BLaER1 treated with 17β-estradiol and CSF1 and Interleukin-3, amounts not matched to agents 10 nM and 100 nM (cell line): ENCODE data around the gene TDRD9.

Experiments used
- H3K27ac ChIP-seq, 11 experiments: shearing (Covaris generic); formaldehyde crosslinking; 2 replicates each; pipeline ENCODE4 v1.8.1; 2022
- H3K27me3 ChIP-seq, 11 experiments: shearing (Covaris generic); formaldehyde crosslinking; 2 replicates each; pipeline ENCODE4 v1.8.1; 2022
- H3K36me3 ChIP-seq, 11 experiments: shearing (Covaris generic); formaldehyde crosslinking; 2 replicates each; pipeline ENCODE4 v1.8.1; 2022
- H3K4me1 ChIP-seq, 10 experiments: shearing (Covaris generic); formaldehyde crosslinking; 2 replicates each; pipeline ENCODE4 v1.8.1; 2022
- H3K4me2 ChIP-seq, 11 experiments: shearing (Covaris generic); formaldehyde crosslinking; 2 replicates each; pipeline ENCODE4 v1.8.1; 2022
- H3K4me3 ChIP-seq, 10 experiments: shearing (Covaris generic); formaldehyde crosslinking; 2 replicates each; pipeline ENCODE4 v1.8.1; 2022
- H3K9ac ChIP-seq, 11 experiments: shearing (Covaris generic); formaldehyde crosslinking; 2 replicates each; pipeline ENCODE4 v1.8.1; 2022
- H3K9me3 ChIP-seq, 11 experiments: shearing (Covaris generic); formaldehyde crosslinking; replicated peaks in 1 of 11; 2 replicates each; pipeline ENCODE4 v1.8.1; 2022
- H4K20me1 ChIP-seq, 11 experiments: shearing (Covaris generic); formaldehyde crosslinking; 2 replicates each; pipeline ENCODE4 v1.8.1; 2022
- Cebpa-rat ChIP-seq, 11 experiments: shearing (Covaris generic); IDR thresholded peaks; 2 replicates each; pipeline ENCODE4 v1.8.1; 2022

Gene TDRD9

GRCh38 chr14:104078031-104078455 lies 149.8 kb downstream of the TDRD9 start:
- peaks cover 0 to 33% (median 19%) of the 10 kb centered on the region in 10 experiments; a peak in 16 of 20 replicates for H3K4me1 ChIP-seq
- no peaks in the 10 kb centered on the region; a peak in 1 of 22 replicates for H4K20me1 ChIP-seq
- no peaks in the 10 kb centered on the region for H3K27me3 ChIP-seq
- H3K36me3 ChIP-seq, result peaks cover 0 to 5% (median 0%) of the 10 kb centered on the region in 11 experiments; a peak in 2 of 22 replicates
- no peak overlapping the region for H3K4me3 ChIP-seq
- peak overlapping the region in 2 of 11 experiments; percentile 9 to 11; a peak in 2 of 22 replicates for H3K27ac ChIP-seq
- no peak overlapping the region; a peak in 1 of 22 replicates for H3K9ac ChIP-seq
- H3K4me2 ChIP-seq, result peak overlapping the region in 10 of 11 experiments; percentile 7 to 50 (median 34); a peak in 15 of 22 replicates
- peaks cover 11 to 16% (median 12%) of the 10 kb centered on the region in 11 experiments for H3K9me3 ChIP-seq
- no peak for TF ChIP-seq Cebpa-rat (IDR thresholded peaks at IDR 0.05)

GRCh38 chr14:104080376-104081260 lies 152.4 kb downstream of the TDRD9 start:
- H3K4me2 ChIP-seq, result no peak overlapping the region
- peaks cover 0 to 53% (median 34%) of the 10 kb centered on the region in 10 experiments; a peak in 16 of 20 replicates for H3K4me1 ChIP-seq
- H3K27me3 ChIP-seq, result no peaks in the 10 kb centered on the region
- no peak overlapping the region for H3K9ac ChIP-seq
- peaks cover 0 to 4% (median 0%) of the 10 kb centered on the region in 11 experiments; a peak in 1 of 22 replicates for H3K9me3 ChIP-seq
- TF ChIP-seq Cebpa-rat (IDR thresholded peaks at IDR 0.05), result no peak
- no peak overlapping the region for H3K27ac ChIP-seq
- peaks cover 0 to 6% (median 0%) of the 10 kb centered on the region in 11 experiments; a peak in 2 of 22 replicates for H4K20me1 ChIP-seq
- no peaks in the 10 kb centered on the region for H3K36me3 ChIP-seq
- H3K4me3 ChIP-seq, result no peak overlapping the region

GRCh38 chr14:104081261-104081835 lies 153.1 kb downstream of the TDRD9 start:
- TF ChIP-seq Cebpa-rat (IDR thresholded peaks at IDR 0.05), result no peak
- H3K9me3 ChIP-seq, result peaks cover 0 to 4% (median 0%) of the 10 kb centered on the region in 11 experiments; a peak in 1 of 22 replicates
- no peaks in the 10 kb centered on the region for H3K36me3 ChIP-seq
- H3K4me2 ChIP-seq, result no peak overlapping the region
- no peak overlapping the region for H3K27ac ChIP-seq
- no peaks in the 10 kb centered on the region for H3K27me3 ChIP-seq
- H3K9ac ChIP-seq, result no peak overlapping the region
- H3K4me3 ChIP-seq, result no peak overlapping the region
- peaks cover 0 to 55% (median 36%) of the 10 kb centered on the region in 10 experiments; a peak in 16 of 20 replicates for H3K4me1 ChIP-seq
- peaks cover 0 to 6% (median 0%) of the 10 kb centered on the region in 11 experiments; a peak in 2 of 22 replicates for H4K20me1 ChIP-seq

GRCh38 chr14:104081951-104082464 lies 153.8 kb downstream of the TDRD9 start:
- TF ChIP-seq Cebpa-rat (IDR thresholded peaks at IDR 0.05), result no peak
- peaks cover 0 to 6% (median 0%) of the 10 kb centered on the region in 11 experiments; a peak in 2 of 22 replicates for H4K20me1 ChIP-seq
- peaks cover 0 to 4% (median 0%) of the 10 kb centered on the region in 11 experiments; a peak in 1 of 22 replicates for H3K9me3 ChIP-seq
- H3K36me3 ChIP-seq, result no peaks in the 10 kb centered on the region
- H3K4me1 ChIP-seq, result peaks cover 0 to 57% (median 37%) of the 10 kb centered on the region in 10 experiments; a peak in 16 of 20 replicates
- H3K4me2 ChIP-seq, result no peak overlapping the region
- no peak overlapping the region for H3K9ac ChIP-seq
- H3K27ac ChIP-seq, result no peak overlapping the region
- H3K27me3 ChIP-seq, result no peaks in the 10 kb centered on the region
- H3K4me3 ChIP-seq, result no peak overlapping the region

GRCh38 chr14:104082807-104083206 lies 154.6 kb downstream of the TDRD9 start:
- Histone ChIP-seq H3K27me3 (no peaks in the 10 kb centered on the region), H3K9me3 (peaks cover 0 to 4% (median 0%) of the 10 kb centered on the region in 11 experiments; a peak in 1 of 22 replicates), H3K36me3 (no peaks in the 10 kb centered on the region), H4K20me1 (peaks cover 0 to 6% (median 0%) of the 10 kb centered on the region in 11 experiments; a peak in 2 of 22 replicates), H3K4me3 (no peak overlapping the region), H3K27ac (no peak overlapping the region), H3K9ac (no peak overlapping the region), H3K4me1 (peaks cover 5 to 63% (median 44%) of the 10 kb centered on the region in 10 experiments; a peak in 18 of 20 replicates), H3K4me2 (peak overlapping the region in 1 of 11 experiments; percentile 64; a peak in 1 of 22 replicates)
- no peak for TF ChIP-seq Cebpa-rat (IDR thresholded peaks at IDR 0.05)

GRCh38 chr14:104084251-104085002 lies 156.2 kb downstream of the TDRD9 start:
- Histone ChIP-seq H3K4me3 (no peak overlapping the region), H3K4me2 (peak overlapping the region in 8 of 11 experiments; percentile 23 to 64 (median 40); a peak in 13 of 22 replicates), H3K36me3 (no peaks in the 10 kb centered on the region), H3K27me3 (no peaks in the 10 kb centered on the region), H3K9ac (0 out of 22 replicates have a peak overlapping the region, but pooled peaks of 1 of the 11 experiments have one; percentile 1), H3K9me3 (peaks cover 0 to 4% (median 0%) of the 10 kb centered on the region in 11 experiments; a peak in 1 of 22 replicates), H3K4me1 (peaks cover 4 to 58% (median 39%) of the 10 kb centered on the region in 10 experiments; a peak in 18 of 20 replicates), H3K27ac (no peak overlapping the region), H4K20me1 (peaks cover 0 to 6% (median 0%) of the 10 kb centered on the region in 11 experiments; a peak in 2 of 22 replicates)
- no peak for TF ChIP-seq Cebpa-rat (IDR thresholded peaks at IDR 0.05)

- Histone ChIP-seq H3K27ac (no peak within 1 kb of the TSS), H3K9ac (peak within 1 kb of the TSS in 1 of 11 experiments; percentile 1; a peak in 1 of 22 replicates), H3K4me1 (peaks cover 4 to 53% (median 35%) of the 10 kb centered on the region in 10 experiments; a peak in 18 of 20 replicates), H3K27me3 (no peaks in the 10 kb centered on the region), H4K20me1 (peaks cover 0 to 6% (median 0%) of the 10 kb centered on the region in 11 experiments; a peak in 3 of 22 replicates), H3K36me3 (no peaks in the 10 kb centered on the region), H3K4me2 (peak within 1 kb of the TSS in 8 of 11 experiments; percentile 23 to 81 (median 40); a peak in 13 of 22 replicates), H3K9me3 (no peaks in the 10 kb centered on the region), H3K4me3 (no peak within 1 kb of the TSS)
- TF ChIP-seq Cebpa-rat (IDR thresholded peaks at IDR 0.05), result no peak
These were observed 157.0 kb downstream of the TDRD9 start, which contains the start of gene ASPG for GRCh38 chr14:104085032-104085888. Gene ASPG, plus strand, starts transcription at chr14:104085700. Its CDS starts 71 bp downstream, at chr14:104085771.
